NCI-H2081 (cell line): ENCODE measurements around the gene SCYGR5.
"Not testable (repeated sequence)": the region's sequence is repeated elsewhere in the genome, so short reads cannot be mapped to it uniquely, and the experiment has no call there.

Experiments
- DNase-seq, 2 experiments: peaks; one replicate each; lab custom pipeline; 2025; lab: John Stamatoyannopoulos, UW

SCYGR5 gene

DNA sequence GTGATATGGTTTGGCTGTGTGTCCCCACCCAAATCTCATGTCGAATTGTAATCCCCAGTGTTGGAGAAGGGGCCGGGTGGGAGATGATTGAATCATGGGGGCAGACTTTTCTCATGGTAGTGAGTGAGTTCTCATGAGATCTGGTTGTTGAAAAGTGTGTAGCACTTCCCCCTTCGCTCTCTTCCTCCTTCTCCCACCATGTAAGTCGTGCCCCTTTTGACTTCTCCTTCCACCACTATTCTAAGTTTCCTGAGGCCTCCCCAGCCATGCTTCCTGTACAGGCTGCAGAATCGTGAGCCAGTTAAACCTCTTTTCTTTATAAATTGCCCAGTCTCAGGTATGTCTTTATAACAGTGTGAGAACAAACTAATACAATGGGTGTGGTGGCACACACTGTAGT lies 7.0 kb downstream of the SCYGR5 start:
- DNase-seq = not testable (repeated sequence)

DNA sequence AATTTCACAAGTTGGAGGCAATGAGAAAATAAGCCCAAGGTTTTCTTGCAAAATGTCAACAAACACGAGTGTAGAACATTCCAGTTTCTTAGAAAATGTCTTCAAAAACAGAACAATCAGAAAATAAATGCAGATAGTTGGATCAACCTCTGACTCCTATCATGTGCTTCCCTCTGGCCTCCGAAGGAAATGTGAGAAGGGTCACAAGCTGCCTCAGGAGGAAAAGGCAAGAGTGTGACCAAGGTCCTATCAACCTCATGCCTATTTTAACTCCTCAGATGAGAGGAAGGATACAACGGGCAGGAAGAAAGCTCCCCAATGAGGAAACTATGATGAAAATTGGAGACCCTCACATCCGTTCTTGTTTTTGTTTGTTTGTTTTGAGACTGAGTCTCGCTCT lies 7.9 kb downstream of the SCYGR5 start:
- no peak for DNase-seq

DNA sequence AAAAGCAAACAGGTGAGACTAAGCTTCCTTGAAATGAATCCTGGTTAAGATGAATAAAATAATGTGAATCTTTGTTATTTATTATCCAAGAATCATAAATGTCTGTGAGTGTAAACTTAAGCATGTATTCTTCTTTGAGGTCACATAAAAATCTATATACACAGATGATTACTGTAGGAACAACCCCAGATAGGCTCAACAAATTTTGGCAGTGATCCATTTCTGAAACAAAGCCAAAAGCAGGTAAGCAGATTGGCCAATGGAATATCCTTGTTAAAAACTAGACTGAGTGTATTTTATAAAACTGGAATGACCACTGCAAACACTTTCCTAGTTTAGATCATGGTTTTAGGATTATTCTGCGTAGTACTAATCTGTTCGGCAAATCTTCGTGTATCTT lies 11.3 kb downstream of the SCYGR5 start:
- no peak for DNase-seq

DNA sequence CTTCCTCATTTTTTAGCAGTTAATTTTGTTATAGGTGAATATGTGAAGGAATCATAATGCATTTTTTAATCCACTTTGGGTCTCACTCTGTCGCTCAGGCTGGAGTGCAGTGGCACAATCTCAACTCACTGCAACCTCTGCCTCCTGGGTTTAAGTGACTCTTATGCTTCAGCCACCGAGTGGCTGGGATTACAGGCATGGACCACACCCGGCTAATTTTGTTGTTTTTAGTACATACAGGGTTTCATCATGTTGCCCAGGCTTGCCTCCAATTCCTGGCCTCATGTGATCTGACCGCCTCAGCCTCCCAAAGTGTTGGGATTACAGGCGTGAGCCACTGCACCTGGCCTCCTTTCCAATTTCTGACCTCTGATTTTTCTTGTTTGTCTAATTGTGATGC lies 17.7 kb downstream of the SCYGR5 start:
- no peak for DNase-seq

DNA sequence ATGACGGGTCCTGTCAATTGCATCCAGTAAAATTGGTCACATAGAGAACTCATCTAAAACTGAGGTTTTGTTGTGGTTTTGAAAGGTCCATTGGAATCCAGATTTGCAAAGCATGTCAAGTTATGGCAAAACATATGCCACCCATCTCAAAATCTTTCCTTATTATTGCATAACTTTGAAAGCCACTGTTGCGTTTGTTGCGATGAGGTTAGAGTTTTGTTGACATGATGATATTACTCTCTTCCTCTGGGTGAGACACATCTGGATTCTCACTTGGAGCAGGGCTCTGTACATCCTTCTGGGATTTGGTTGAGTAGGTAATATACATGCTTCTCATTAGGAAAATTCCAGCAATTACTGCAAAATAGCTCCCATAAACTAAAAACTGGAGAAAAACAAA lies 20.6 kb downstream of the SCYGR5 start:
- no peak for DNase-seq

DNA sequence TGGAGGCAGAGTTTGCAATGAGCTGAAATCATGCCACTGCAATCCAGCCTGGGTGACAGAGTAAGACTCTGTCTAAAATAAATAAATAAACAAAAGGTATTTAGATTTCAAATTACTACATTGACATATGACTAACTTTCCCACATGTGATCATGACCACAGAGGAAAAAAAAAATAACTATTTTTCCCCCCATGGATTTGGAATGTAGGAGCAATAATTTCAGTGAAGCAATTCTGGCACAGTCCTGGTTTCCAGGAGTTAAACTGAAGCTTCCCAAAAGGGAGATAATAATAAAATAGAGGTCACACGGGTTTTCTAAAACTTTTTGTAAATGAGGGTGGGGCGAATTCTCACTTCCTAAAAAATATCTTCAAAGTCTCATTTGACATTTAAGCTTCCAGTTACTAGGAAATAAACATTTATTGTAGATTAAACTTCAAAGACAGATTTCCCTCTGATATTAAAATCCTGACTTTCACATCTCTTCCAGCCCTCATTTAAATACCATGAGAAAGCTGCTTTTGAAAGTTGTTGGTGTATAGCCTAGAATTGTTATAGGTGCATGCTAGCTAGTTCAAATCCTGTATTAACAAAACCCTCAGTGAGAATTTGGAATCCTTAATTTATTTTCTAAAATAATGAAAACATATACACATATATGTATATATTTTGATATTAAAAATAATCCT lies 30.5 kb downstream of the SCYGR5 start:
- DNase-seq = no peak

DNA sequence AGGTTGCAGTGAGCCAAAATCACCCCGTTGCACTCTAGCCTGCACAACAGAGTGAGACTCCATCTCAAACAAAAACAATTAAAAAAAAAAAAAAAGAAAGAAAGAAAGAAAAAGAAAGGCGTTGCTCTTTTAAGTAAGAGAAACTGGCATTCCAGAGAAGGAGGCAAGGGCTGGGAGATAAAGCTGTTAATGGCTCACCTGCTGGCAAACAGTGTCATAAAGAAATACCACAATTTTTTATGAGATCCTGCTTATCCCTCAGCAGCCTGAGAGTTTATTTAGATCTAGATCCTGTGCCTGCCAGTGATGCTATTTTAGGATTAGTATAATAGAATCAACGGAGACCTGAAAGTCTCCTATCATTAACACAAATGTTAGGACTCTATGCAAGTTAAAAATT lies 35.0 kb downstream of the SCYGR5 start:
- no peak for DNase-seq

DNA sequence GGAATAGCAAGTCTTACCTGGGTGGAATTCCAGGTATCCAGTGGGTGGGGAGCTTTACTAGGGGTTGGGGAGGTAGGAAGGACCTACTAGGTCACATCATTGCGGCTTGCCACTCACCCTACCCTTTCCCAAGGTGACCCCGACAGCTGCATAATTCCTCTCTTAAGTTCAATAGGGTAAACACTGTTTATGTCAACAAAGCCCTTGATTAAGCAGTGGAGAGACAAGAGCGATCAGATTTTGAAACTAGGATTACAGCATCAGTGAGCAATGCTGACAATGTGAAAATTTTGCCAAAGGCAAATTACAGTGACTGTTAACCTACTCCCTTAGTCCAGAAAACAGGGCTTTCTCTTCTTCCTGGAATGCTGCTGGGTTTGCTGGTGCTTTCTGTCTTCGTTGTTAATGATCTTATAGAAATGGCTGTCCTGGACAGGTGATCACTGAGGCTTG lies 36.7 kb downstream of the SCYGR5 start:
- no peak for DNase-seq

DNA sequence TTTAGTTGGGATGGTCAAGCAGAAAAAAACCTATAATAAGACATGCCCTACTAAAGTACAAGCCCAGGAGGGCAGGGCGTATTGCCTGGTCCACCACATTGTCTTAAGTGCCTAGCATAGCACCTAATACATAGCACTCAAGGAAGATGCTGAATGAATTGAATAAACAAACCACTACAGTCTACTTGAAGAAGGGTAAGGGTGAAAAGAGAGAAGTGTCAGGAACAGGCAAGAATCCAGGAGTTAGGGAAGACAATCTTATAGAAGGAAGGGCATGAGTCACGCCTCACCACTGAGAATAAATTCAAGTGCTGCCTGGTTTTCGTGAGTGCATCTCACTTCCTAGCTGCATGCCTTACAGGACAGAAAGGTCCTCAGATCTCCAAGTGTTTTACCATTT lies 37.4 kb downstream of the SCYGR5 start:
- no peak for DNase-seq

DNA sequence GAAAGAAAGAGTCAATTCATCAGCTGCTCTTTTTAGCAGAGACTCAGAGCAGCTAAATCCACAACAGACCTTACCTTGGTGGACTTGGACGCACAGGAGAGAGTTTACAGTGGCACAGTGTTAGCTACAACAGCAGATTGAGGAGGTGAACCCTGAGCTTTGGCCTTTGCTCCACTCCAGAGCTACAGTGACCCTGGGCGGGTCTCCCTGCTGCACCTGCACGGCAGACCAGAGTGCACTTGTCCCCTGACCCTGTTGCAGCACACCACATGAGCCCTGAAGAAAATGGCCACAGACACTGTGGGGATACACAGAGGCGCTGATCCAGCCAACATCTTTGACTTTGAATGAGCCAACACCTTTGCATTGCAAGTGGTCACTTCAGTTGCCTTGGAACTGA lies 40.3 kb downstream of the SCYGR5 start:
- no peak for DNase-seq

DNA sequence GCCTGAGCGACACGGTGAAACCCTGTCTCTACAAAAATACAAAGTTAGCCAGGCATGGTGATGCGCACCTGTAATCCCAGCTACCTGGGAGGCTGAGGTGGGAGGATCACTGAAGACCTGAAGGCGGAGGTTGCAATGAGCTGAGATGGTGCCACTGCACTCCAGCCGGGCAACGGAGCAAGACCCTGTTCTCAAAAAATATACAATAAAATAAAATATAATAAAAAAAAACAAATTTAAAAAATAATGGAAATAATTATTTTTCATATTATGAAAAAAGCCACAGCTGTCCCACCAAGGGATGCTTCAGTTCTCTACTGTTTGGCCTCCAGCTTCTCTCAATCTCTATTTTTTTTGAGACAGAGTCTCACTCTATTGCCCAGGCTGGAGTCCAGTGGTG lies 40.8 kb downstream of the SCYGR5 start:
- no peak for DNase-seq

DNA sequence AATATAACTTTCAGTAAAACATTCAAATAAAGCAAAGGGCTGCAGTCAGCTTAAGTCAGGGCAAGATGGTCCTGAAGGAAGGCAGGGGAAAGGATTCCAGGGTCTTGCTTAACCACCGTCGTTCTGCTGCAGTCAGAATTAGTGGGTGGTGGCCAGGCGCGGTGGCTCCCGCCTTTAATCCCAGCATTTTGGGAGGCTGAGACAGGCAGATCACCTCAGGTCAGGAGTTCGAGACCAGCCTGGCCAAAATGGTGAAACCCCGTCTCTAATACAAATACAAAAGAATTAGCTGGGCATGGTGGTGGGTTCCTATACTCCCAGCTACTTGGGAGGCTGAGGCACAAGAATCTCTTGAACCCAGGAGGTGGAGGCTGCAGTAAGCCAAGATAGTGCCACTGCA lies 44.4 kb downstream of the SCYGR5 start:
- no peak for DNase-seq

DNA sequence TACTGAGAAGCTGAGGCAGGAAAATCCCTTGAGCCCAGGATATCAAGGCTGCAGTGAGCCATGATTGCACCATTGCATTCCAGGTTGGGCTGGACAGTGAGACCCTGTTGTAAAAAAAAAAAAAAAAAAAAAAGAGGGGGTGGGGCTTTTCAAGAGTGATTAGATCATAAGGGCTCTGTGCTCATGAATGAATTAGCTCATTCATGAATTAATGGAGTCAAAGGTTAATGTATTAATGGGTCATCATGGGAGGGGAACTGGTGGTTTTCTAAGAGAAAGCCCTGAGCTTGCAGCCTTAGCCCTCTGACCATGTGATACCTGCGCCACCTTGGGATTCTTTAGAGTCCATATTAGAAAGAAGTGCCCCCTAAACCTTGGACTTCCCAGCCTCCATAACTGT lies 46.7 kb downstream of the SCYGR5 start:
- no peak for DNase-seq

DNA sequence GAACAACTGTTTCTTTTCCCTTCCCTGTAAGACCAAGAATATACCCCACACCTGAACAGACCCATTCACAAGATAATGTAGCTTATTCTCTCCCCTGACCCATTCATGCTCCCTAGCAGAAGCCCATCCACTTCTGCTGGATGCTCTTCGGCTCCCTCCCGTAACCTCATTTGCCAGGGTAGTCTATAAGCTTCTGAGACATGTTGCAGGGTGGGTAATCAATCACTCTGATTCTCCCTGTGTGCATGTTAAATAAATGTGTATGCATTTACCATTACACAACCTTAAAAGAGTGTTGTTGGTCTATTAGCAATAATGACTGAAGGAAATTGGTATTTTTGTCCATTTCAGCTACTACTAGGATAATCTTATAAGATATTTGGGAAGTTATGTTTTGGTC lies 49.9 kb downstream of the SCYGR5 start:
- DNase-seq = no peak
